Prostate gland (tissue), 2 donors: ENCODE measurements around the gene TM7SF3. TPM values are rescaled to one million over a fixed set of nuclear protein-coding genes. Genes with fewer than 3 reads are reported as not detected.

Experiments used
- DNase-seq: peaks from one replicate; pipeline ENCODE4 v3.0.0-alpha.2; 2019; ENCODE audit warnings: low spot score
- H3K27ac ChIP-seq, 2 donors: fragments of 200-600 bp; sonication (generic); 2 replicates each; pipeline ENCODE4 v1.5.1; 2017 to 2019
- H3K27me3 ChIP-seq: fragments of 200-600 bp; sonication (generic); replicated peaks from 2 replicates; pipeline ENCODE4 v1.5.1; 2019; ENCODE audit not compliant: insufficient read depth
- H3K36me3 ChIP-seq, 2 donors: fragments of 200-600 bp; sonication (generic); 1 replicate in 1 of 2; 2 replicates in 1 of 2; pipeline versions ENCODE4 v1.5.1 to v1.8.1; 2017 to 2019
- H3K4me1 ChIP-seq: fragments of 200-600 bp; sonication (generic); replicated peaks from 2 replicates; pipeline ENCODE4 v1.5.1; 2019
- H3K4me3 ChIP-seq, 2 donors: fragments of 200-600 bp; sonication (generic); 2 replicates each; pipeline ENCODE4 v1.5.1; 2017 to 2019
- H3K9me3 ChIP-seq: fragments of 200-600 bp; sonication (generic); 2 replicates; pipeline ENCODE4 v1.5.1; 2017
- CTCF ChIP-seq, 4 experiments: fragments of 200-600 bp in 2 of 4; fragments of 450-650 bp in 2 of 4; sonication (generic) in 2 of 4; IDR thresholded peaks; 1 replicate in 3 of 4; 2 replicates in 1 of 4; pipeline ENCODE4 v1.5.1; 2016 to 2019; ENCODE audit warnings: antibody characterized with exemption in 4 of 4, mild to moderate bottlenecking in 2 of 4, moderate library complexity in 2 of 4
- POLR2A ChIP-seq: fragments of 450-650 bp; IDR thresholded peaks from one replicate; pipeline ENCODE4 v1.6.1; 2016; ENCODE audit warnings: antibody characterized with exemption, mild to moderate bottlenecking
- POLR2AphosphoS5 ChIP-seq: sonication (generic); formaldehyde crosslinking; IDR thresholded peaks from one replicate; pipeline ENCODE4 v1.6.1; 2017; ENCODE audit warnings: antibody characterized with exemption
- WGBS: methylation state at CpG from one replicate; pipeline ENCODE4 v1.1.5; 2018; 5-methylcytosine and 5-hydroxymethylcytosine counted together
- intact Hi-C: fragments of 100-400 bp; cut with DNase I; formaldehyde crosslinking; loops from one replicate; pipeline ENCODE4 v1.14.2; 2022
- total RNA-seq, 2 donors: library from RNA; depleted of rRNA; stranded (reverse); fragments of >200 nt; gene quantifications; one replicate each; pipeline ENCODE4 v1.1.0, GENCODE V29; 2016

TM7SF3 gene
- total RNA-seq, 2 donors from 2014 or later, result 94.5 to 132 TPM

- no peak for DNase-seq
- Histone ChIP-seq H3K4me1 (no peaks in the 10 kb centered on the region), H3K27ac (no peak overlapping the region), H3K36me3 (no peaks in the 10 kb centered on the region), H3K4me3 (no peak overlapping the region), H3K9me3 (no peaks in the 10 kb centered on the region), H3K27me3 (no peaks in the 10 kb centered on the region)
- intact Hi-C loops, result no loop called here
- no peak for TF ChIP-seq POLR2AphosphoS5
- no peak for TF ChIP-seq CTCF (IDR thresholded peaks at IDR 0.05)
- TF ChIP-seq POLR2A, result no peak
- WGBS, result 95% methylated on average over 21 of the region's 21 CpGs
These were observed 20.6 kb upstream of the TM7SF3 start for GRCh38 chr12:27034607-27035293.

GRCh38 chr12:27032679-27033078, 18.5 kb upstream of the TM7SF3 start:
- Histone ChIP-seq H3K4me1 (no peaks in the 10 kb centered on the region), H3K36me3 (no peaks in the 10 kb centered on the region), H3K27ac (no peak overlapping the region), H3K4me3 (no peak overlapping the region), H3K9me3 (no peaks in the 10 kb centered on the region), H3K27me3 (no peaks in the 10 kb centered on the region)
- intact Hi-C loops, result no loop called here
- TF ChIP-seq CTCF (IDR thresholded peaks at IDR 0.05), result no peak
- no peak for TF ChIP-seq POLR2A
- no peak for TF ChIP-seq POLR2AphosphoS5
- 80% methylated on average over 3 of the region's 3 CpGs for WGBS
- DNase-seq, result no peak

DNA sequence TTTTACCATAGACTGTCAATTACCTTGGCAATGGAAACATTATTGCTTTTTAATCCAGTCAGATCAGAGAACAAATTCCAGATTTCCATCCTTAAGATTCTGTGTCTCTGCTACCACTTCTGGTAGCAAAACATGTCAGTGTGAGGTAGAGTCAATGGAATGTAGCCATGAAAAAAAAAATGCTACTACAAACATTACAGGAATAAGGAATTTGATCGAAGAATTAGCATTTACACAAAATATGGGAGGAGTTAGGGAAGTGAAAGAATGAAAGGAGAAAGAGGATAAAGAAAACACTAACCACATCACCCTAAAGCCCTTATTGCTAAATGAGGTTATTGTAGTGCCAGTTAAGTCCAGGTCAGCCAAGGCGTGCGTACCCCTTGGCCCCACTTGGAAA, 17.3 kb upstream of the TM7SF3 start:
- intact Hi-C loops, result no loop called here
- no peaks in the 10 kb centered on the region for H3K36me3 ChIP-seq
- H3K4me3 ChIP-seq, result no peak overlapping the region
- no peaks in the 10 kb centered on the region for H3K9me3 ChIP-seq
- H3K4me1 ChIP-seq, result no peaks in the 10 kb centered on the region
- TF ChIP-seq POLR2A, result no peak
- no peak for TF ChIP-seq CTCF (IDR thresholded peaks at IDR 0.05)
- no peak for TF ChIP-seq POLR2AphosphoS5
- 91% methylated on average over 3 of the region's 3 CpGs for WGBS
- no peak overlapping the region for H3K27ac ChIP-seq
- DNase-seq, result no peak
- no peaks in the 10 kb centered on the region for H3K27me3 ChIP-seq

- intact Hi-C loops, result no loop called here
- TF ChIP-seq POLR2AphosphoS5 (no peak), CTCF (IDR thresholded peaks at IDR 0.05) (no peak), POLR2A (no peak)
- no peak for DNase-seq
- no peaks in the 10 kb centered on the region for H3K36me3 ChIP-seq
- no peaks in the 10 kb centered on the region for H3K4me1 ChIP-seq
- H3K9me3 ChIP-seq, result no peaks in the 10 kb centered on the region
- H3K27me3 ChIP-seq, result no peaks in the 10 kb centered on the region
- H3K27ac ChIP-seq, result no peak overlapping the region
- H3K4me3 ChIP-seq, result no peak overlapping the region
These were observed 12.1 kb upstream of the TM7SF3 start for GRCh38 chr12:27026257-27026656.

- H3K27ac ChIP-seq, result no peak overlapping the region
- intact Hi-C loops, result no loop called here
- no peaks in the 10 kb centered on the region for H3K27me3 ChIP-seq
- H3K4me1 ChIP-seq, result no peaks in the 10 kb centered on the region
- H3K4me3 ChIP-seq, result no peak overlapping the region
- no peak for TF ChIP-seq POLR2A
- no peak for TF ChIP-seq POLR2AphosphoS5
- no peak for TF ChIP-seq CTCF (IDR thresholded peaks at IDR 0.05)
- WGBS, result 44% methylated on average over 1 of the region's 1 CpG
- no peaks in the 10 kb centered on the region for H3K36me3 ChIP-seq
- no peak for DNase-seq
- H3K9me3 ChIP-seq, result no peaks in the 10 kb centered on the region
These were observed 10.9 kb upstream of the TM7SF3 start for GRCh38 chr12:27025116-27025515.
